Transverse colon (tissue), 3 donors: ENCODE results near the gene GSG1L.

Experiments
- POLR2A ChIP-seq: fragments of 450-650 bp; IDR thresholded peaks from one replicate; pipeline ENCODE4 v1.6.1; 2016; ENCODE audit warnings: antibody characterized with exemption, mild to moderate bottlenecking, moderate library complexity
- TF ChIP-seq, protein P1 (sequence below), 5 experiments: fragments of 200-600 bp in 3 of 5; fragments of 450-650 bp in 2 of 5; sonication (generic) in 3 of 5; IDR thresholded peaks; 1 replicate in 2 of 5; 2 replicates in 3 of 5; pipeline ENCODE4 v1.5.1; 2016 to 2017; ENCODE audit warnings: antibody characterized with exemption in 5 of 5, inconsistent platforms in 3 of 5, mild to moderate bottlenecking in 2 of 5, moderate library complexity in 1 of 5

DNA sequence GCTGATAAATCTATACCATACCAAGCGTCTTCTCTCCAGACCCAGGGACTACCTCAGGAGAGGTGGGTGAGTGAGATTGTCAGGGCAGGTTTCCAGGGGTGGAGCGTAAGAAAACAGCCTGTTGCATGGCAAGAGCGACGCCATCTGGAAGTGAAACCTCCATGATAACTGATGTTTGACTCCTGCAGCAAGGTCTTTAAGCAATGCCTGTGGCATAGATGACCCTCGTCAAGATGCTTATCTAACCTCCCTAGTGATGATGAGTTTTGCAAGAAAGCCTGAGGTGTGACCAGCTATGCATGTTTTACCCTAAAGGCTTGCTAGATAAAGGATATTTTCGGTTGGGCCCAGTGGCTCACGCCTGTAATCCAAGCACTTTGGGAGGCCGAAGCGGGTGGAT, 71.6 kb downstream of the GSG1L start:
- TF ChIP-seq, protein P1, sequence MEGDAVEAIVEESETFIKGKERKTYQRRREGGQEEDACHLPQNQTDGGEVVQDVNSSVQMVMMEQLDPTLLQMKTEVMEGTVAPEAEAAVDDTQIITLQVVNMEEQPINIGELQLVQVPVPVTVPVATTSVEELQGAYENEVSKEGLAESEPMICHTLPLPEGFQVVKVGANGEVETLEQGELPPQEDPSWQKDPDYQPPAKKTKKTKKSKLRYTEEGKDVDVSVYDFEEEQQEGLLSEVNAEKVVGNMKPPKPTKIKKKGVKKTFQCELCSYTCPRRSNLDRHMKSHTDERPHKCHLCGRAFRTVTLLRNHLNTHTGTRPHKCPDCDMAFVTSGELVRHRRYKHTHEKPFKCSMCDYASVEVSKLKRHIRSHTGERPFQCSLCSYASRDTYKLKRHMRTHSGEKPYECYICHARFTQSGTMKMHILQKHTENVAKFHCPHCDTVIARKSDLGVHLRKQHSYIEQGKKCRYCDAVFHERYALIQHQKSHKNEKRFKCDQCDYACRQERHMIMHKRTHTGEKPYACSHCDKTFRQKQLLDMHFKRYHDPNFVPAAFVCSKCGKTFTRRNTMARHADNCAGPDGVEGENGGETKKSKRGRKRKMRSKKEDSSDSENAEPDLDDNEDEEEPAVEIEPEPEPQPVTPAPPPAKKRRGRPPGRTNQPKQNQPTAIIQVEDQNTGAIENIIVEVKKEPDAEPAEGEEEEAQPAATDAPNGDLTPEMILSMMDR (IDR thresholded peaks at IDR 0.05), result no peak
- no peak for TF ChIP-seq POLR2A
